GM11168 (cell line): ENCODE data around the gene PLD3.
"Not testable (repeated sequence)": the region's sequence is repeated elsewhere in the genome, so short reads cannot be mapped to it uniquely, and the experiment has no call there.

Experiments used
- in situ Hi-C: fragments of 300-500 bp; cut with MboI; formaldehyde crosslinking; loops from one replicate; pipeline ENCODE4 v1.12.0; 2022; ENCODE audit warnings: low sequenced_read_pairs; ENCODE audit not compliant: unreplicated experiment

Gene PLD3

GRCh38 chr19:40360020-40360707 lies 11.7 kb downstream of the PLD3 start:
- in situ Hi-C loops: no loop called here

GRCh38 chr19:40360708-40361241 lies 12.3 kb downstream of the PLD3 start:
- in situ Hi-C loops: no loop called here

- in situ Hi-C loops: no loop called here
Measured at GRCh38 chr19:40362160-40362559, 13.7 kb downstream of the PLD3 start.

DNA sequence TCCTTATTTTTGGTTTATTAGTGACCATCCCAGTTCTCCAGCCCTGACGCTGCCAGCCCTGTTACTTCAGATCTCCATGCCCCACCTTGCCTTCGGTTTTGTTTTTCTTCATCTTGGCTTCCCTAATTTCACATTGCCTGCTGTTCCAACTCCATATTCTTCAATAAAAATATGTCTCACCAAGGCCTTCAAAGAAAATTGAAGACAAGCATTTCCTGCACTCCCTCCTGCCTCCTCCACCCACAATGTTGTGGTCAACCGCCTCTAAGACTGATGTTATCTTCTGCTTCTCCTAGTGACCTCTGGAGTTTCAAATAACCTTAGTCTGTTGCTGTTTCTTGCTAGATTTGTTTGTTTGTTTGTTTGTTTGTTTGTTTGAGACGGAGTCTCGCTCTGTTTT lies 14.6 kb downstream of the PLD3 start:
- in situ Hi-C loops: no loop called here

DNA sequence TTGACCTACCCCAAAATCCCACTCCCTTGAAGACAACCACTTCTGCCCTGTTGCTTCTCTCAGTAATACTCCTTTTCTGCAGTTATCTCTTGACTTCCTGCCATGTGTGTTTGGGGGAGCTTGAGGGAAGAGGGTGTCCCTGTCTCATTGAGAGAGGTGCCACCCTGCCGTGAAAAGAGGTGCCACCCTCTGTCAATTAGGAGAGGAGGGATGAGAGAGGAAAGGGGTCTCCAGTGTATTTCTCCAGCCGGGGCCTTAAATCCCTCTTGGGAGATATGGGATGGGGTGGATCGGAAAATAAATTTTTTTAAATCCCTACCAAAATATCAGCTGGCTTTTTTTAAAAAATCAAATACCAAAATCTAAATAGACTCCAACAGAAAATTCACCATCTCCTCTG lies 16.5 kb downstream of the PLD3 start:
- in situ Hi-C loops: no loop called here

DNA sequence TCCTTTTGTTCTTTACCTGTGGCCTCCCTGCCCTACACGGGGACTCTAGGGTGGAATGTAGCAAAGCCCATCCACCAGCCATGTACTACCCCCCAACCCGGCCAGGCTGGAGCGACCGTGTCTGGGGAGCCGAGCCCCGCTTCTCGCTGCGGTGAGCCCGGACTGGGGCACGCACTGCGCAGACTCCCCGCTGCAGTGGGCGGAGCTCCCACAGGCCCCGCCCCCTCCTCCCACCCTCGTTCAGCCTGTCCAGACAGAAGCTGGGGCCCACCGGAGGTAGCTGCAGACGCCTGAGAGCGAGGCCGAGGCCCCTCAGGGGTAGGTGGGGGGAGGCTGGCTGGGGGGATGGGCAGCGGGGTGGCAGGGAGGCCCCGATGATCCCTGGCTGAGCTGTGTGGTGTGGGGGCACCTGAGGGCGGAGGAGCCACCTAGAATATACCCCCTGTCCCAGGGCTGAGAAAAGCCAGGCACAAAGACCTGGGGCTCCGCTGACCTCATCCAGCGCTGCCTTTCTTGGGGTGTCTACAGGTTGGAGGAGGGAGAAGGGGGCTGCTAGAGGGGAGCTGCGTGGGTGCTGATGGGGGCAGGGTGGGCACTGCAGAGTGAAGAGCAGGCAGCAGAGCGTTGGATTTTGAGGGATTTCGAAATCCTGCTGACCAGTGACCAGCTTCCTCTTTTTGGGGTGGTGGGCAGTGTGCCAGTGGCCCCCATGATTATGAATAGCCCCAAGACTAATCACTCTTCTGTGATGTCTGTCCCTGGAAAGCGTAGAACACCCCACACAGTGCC lies 17.3 kb downstream of the PLD3 start:
- in situ Hi-C loops: no loop called here

DNA sequence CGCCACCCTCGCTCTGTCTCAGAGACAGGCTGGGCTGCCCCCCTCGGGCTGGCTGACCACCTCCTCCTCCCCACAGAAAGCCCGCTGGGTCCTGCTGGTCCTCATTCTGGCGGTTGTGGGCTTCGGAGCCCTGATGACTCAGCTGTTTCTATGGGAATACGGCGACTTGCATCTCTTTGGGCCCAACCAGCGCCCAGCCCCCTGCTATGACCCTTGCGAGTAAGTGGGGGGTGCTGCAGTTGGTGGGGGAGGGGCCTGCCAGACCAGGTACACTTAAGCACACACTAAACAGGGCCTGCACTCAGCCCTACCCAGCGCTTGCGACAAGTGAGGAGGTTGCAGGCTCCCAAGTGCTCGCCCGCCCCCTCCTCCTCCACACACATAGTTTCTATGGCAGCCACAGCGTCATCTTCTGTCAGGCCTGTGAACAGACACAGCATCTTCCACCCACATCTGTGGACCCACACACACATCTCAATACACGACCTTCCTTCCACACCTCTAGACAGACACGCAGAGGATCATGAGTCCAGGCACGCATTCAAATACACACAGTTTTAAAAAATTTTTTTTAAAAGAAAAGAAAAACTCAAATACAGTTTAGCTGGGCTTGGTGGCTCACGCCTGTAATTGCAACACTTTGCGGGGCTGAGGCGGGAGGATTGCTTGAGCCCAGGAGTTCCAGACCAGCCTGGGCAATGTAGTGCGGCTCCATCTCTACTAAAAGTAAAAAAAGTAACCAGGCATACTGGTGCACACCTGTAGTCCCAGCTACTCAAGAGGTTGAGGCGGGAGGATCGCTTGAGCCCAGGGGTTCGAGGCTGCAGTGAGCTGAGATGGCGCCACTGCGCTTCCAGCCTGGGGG lies 18.4 kb downstream of the PLD3 start:
- in situ Hi-C loops: no loop called here

DNA sequence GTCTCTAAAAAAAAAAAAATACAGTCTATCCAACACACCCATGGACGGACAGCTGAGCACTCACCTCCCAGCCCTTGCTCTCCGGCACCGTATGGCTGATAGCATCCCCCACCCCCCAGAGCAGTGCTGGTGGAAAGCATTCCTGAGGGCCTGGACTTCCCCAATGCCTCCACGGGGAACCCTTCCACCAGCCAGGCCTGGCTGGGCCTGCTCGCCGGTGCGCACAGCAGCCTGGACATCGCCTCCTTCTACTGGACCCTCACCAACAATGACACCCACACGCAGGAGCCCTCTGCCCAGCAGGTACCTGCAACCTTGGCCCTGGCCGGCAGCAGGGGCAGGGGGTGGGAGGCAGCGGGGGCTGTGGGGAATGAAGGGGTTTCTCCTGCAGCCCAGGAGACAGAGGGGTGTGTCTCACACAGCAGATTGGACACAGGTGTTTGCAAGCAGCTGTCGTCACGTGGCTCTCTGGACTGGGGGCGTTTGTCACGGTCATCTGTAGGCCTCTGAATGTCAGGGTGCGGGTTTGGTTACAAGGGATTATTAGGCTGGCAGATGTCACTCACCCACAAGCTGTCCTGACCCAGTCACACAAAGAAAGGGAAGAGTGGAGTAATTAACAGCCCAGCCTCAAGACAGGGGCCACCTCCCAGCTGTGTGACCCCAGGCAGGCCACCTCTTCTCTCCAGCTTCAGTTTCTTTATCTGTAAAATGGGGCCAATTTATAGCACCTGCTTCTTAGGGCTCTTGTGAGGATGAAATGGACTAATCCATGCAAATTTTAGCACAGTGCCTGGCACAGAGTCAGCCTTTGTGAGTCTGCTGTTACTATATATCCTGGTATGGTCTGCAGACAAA lies 19.3 kb downstream of the PLD3 start:
- in situ Hi-C loops: no loop called here

GRCh38 chr19:40369797-40370196 lies 21.3 kb downstream of the PLD3 start:
- in situ Hi-C loops: no loop called here

DNA sequence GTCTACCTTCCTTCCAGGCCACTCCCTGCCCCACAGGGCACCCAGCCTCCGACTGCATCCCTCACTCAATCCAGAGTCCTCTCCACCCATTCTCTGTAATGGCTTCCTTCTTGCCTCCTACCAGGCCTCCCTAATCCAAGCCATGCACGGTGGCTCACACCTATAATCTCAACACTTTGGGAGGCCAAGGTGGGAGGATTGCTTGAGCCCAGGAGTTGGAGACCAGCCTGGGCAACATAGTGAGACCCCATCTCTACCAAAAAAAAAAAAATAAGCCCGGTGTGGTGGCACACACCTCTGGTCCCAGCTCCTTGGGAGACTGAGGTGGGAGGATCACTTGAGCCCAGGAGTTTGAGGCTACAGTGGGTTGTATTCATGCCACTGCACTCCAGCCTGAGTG lies 21.8 kb downstream of the PLD3 start:
- in situ Hi-C loops: not testable (repeated sequence)

DNA sequence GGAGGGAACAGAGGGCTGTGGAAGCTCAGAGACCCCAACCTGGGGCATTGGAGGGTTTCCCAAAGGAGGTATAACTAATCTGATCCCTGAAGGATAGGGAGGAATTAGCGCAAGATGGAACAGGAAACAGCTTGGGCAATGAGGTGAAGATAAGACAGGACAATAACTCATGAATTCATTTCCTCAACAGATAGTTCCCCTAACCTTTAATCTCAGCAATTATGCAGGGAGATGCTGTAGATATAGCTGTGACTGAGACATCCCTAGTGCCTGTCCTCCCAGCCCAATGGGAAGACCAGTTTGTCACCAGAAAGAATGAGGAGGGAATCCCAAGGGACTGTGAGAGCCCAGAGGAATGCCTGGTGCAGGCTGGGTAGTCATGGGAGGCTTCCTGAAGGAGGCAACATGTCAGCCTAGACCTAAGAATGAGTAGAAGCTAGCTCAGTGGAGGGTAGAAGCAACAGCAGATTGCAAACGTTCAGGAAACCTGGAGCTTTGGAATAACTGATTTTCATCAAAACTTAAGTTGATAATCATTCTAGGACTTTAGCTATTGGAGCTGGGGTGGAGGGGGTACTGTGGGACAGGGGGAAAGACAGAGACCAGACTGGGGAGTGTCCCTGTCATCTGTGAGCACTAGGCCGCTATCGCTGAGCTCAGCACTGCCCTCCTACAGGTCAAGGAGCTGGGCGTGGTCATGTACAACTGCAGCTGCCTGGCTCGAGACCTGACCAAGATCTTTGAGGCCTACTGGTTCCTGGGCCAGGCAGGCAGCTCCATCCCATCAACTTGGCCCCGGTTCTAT lies 22.7 kb downstream of the PLD3 start:
- in situ Hi-C loops: no loop called here

DNA sequence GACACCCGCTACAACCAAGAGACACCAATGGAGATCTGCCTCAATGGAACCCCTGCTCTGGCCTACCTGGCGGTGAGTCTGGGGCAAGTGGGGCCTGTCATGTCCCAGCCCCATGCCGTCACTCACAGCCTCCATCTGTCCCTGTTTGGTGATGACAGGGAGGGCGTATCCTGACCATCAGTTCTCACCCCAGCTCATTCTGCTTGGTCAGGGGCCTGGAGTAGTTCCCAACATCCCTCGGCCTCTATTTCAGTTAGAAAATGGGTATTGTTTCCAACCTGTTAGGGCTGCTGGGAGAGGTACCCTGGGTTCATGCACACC lies 23.3 kb downstream of the PLD3 start:
- in situ Hi-C loops: no loop called here

GRCh38 chr19:40374084-40374483 lies 25.6 kb downstream of the PLD3 start:
- in situ Hi-C loops: no loop called here

- in situ Hi-C loops: no loop called here
Measured at GRCh38 chr19:40376286-40376862, 27.9 kb downstream of the PLD3 start.

- in situ Hi-C loops: no loop called here
Measured at GRCh38 chr19:40377876-40378385, 29.4 kb downstream of the PLD3 start.

DNA sequence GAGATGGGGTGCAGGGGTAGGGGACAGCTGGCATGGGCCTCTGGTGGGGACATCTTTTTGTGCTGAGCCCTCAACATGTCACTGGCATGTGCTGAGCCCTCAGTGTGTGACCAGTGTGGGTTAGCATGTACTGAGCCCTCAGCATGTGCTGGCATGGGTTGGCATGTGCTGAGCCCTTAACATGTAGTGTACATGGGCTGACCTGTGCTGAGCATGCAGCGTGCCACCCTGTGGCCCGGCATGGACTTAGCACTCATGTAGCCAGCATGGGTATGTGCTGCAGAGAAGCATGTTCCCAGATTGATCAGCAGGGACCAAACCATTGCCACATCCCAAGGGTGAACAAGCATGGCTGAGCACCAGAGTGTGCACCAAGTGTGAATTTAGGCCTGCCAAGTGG lies 30.0 kb downstream of the PLD3 start:
- in situ Hi-C loops: no loop called here

DNA sequence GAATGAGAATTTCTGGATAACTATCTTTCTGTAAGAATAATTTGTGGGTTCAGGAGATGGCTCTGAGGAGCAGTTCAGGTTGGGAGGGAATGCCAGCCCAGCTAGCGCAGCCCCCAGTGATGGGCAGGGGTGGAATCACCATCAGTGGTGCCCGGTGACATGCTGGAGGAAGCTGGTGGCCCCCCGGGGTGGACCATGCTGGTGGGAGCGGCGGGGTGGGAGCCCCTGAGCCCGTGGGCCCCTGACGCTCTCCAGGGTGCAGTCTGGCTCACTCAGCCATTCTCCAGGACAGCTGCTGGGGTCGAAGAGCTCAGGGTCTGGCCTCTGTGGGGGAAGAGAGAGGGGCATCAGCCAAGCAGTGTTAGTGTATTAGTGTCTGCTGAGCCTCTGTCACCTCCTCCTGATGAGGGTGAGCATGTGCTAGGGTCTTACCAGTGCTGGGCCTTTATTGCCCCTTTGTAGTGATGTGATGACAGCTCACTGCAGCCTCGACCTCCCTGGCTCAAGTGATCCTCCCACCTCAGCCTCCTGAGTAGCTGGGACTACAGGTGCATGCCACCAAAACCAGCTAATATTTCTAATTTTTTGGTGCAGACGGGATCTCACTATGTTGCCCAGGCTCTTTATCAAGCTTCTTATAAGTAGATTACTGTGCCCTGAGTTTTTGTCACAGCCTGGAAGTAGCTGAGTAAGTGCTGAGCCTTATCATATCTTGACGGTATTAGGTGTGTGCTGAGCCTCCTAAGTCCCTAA lies 31.1 kb downstream of the PLD3 start:
- in situ Hi-C loops: no loop called here
